ENCODE results near the gene MEDAG.

MEDAG gene

DNA sequence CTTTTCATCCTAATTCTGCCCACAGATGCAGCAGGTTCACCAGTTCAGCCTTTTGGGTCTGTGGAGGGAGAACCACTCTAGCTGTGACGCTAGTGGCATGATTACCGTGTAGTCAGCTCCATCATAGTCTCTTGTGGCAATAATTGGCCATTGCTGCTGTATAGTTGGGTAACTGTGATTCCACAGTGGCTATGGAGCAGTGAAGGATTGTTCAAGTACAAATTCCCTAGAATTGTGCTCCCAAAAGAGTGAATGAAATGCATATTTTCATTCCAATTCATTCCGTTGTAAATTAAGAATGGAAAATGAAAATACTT is 27.2 kb downstream of the MEDAG start:
- TF ChIP-seq CTCF (IDR thresholded peaks at IDR 0.05; ENCODE audit: low read depth, low read length), result no peak
- in situ Hi-C loops (cut with HindIII; ENCODE audit: low sequenced_read_pairs), result no loop called here
- H3K4me3 ChIP-seq (ENCODE audit: low read depth, low read length), result no peak overlapping the region
- no peak for DNase-seq (ENCODE audit: low read depth, low spot score)

DNA sequence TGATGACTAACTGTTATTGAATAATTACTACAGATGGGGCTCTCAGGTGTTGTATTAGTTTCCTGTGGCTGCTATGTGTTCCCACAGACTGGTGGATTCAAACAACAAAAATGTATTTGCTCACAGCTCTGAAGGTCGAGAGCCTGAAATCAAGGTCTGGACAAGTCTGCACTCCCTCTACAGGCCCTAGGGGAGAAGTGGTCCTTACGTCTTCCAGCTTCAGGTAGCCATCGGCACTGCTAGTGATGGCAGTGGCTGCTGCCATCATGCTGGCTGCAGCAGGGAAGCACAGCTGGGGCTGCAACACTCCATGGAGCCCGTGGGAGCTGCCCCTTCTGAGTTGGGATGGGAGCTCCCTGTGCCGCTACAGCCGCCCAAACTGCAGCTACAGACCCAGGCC is 28.3 kb downstream of the MEDAG start:
- in situ Hi-C loops (cut with HindIII; ENCODE audit: low sequenced_read_pairs), result no loop called here
- DNase-seq (ENCODE audit: low read depth, low spot score), result no peak
- H3K4me3 ChIP-seq (ENCODE audit: low read depth, low read length), result no peak overlapping the region
- peak; percentile 29 for TF ChIP-seq CTCF (IDR thresholded peaks at IDR 0.05; ENCODE audit: low read depth, low read length)

- in situ Hi-C loops (cut with HindIII; ENCODE audit: low sequenced_read_pairs), result no loop called here
Measured at GRCh38 chr13:30934803-30935202, 28.7 kb downstream of the MEDAG start.

DNA sequence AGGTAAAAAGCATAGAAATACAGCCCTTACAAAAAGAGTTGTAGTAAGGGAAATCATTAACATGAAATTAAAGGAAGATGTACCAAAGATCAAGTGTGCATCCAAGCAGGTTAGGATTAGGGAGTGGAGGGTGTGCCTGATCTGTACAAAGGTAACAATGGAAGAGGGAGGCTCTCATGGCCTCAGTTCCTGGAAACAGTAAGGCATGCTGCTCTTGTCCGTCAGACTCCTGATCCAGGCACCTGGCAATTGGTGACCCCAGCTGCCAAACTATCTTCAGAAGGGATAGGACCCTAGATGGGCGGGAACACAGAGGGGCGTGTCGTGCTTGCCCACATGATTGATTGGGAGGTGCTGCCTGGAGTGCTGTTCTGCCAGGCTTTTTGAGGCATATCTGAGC is 30.9 kb downstream of the MEDAG start:
- no peak for TF ChIP-seq CTCF (IDR thresholded peaks at IDR 0.05; ENCODE audit: low read depth, low read length)
- no peak for DNase-seq (ENCODE audit: low read depth, low spot score)
- in situ Hi-C loops (cut with HindIII; ENCODE audit: low sequenced_read_pairs), result no loop called here
- no peak overlapping the region for H3K4me3 ChIP-seq (ENCODE audit: low read depth, low read length)

More at GRCh38 chr13:30934803-30935202, 28.7 kb downstream of the MEDAG start:
- DNase-seq (ENCODE audit: low read depth, low spot score), result no peak
- TF ChIP-seq CTCF (IDR thresholded peaks at IDR 0.05; ENCODE audit: low read depth, low read length), result no peak
- H3K4me3 ChIP-seq (ENCODE audit: low read depth, low read length), result no peak overlapping the region

GRCh38 chr13:30943881-30944280 is 37.8 kb downstream of the MEDAG start:
- DNase-seq (ENCODE audit: low read depth, low spot score), result no peak
- no peak overlapping the region for H3K4me3 ChIP-seq (ENCODE audit: low read depth, low read length)
- TF ChIP-seq CTCF (IDR thresholded peaks at IDR 0.05; ENCODE audit: low read depth, low read length), result no peak
- in situ Hi-C loops (cut with HindIII; ENCODE audit: low sequenced_read_pairs), result no loop called here

GRCh38 chr13:30957258-30957943 is 51.3 kb downstream of the MEDAG start:
- no peak for TF ChIP-seq CTCF (IDR thresholded peaks at IDR 0.05; ENCODE audit: low read depth, low read length)
- no peak overlapping the region for H3K4me3 ChIP-seq (ENCODE audit: low read depth, low read length)
- DNase-seq (ENCODE audit: low read depth, low spot score), result no peak
- in situ Hi-C loops (cut with HindIII; ENCODE audit: low sequenced_read_pairs), result no loop called here

DNA sequence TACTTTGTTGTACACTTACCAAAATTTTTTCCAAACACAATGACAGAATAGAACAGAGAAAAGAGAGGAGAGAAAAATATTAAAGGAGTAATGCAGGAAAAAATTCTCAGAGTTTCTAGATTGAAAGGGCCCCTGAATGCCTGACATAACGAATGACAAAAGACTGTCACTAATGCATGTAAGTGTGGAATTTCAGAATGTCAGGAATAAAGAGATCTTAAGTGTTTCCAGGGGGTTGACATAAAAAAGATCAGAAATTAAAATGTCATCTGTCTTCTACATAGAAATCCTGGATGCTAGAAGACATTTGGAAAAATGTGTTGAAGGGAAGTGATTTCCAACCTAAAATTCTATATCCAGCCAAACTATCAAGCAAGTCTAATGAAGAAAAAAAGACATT is 53.6 kb downstream of the MEDAG start:
- no peak for TF ChIP-seq CTCF (IDR thresholded peaks at IDR 0.05; ENCODE audit: low read depth, low read length)
- H3K4me3 ChIP-seq (ENCODE audit: low read depth, low read length), result no peak overlapping the region
- in situ Hi-C loops (cut with HindIII; ENCODE audit: low sequenced_read_pairs), result no loop called here
- DNase-seq (ENCODE audit: low read depth, low spot score), result no peak

All from astrocyte of the spinal cord (primary cell).